Measurements from ENCODE around the gene CTDSP1.

Gene CTDSP1

DNA sequence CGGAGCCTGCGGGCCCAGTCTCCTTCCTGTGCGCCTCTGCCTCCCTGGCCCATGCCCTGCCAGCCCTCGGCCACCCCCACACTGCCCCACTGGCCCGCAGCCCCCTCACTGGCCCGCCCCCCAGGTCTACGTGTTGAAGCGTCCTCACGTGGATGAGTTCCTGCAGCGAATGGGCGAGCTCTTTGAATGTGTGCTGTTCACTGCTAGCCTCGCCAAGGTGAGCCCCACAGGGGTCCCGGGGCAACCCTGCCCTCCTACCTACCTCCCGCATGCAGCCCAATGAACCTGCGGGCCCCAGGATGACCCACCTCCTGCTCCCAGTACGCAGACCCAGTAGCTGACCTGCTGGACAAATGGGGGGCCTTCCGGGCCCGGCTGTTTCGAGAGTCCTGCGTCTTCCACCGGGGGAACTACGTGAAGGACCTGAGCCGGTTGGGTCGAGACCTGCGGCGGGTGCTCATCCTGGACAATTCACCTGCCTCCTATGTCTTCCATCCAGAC, 3.3 kb downstream of the CTDSP1 start:
- peaks cover 9% of the 10 kb centered on the region for H3K4me1 ChIP-seq (ENCODE audit: control insufficient read depth, insufficient read depth, low read length)
- peaks cover 6% of the 10 kb centered on the region for H3K36me3 ChIP-seq (ENCODE audit: control insufficient read depth, insufficient read depth, low read length)
- no peaks in the 10 kb centered on the region for H3K9me3 ChIP-seq (ENCODE audit: control insufficient read depth, insufficient read depth, low read length)
- H3K27me3 ChIP-seq (ENCODE audit: control insufficient read depth, insufficient read depth, low read length), result peaks cover 11% of the 10 kb centered on the region
- no peak overlapping the region for H3K4me3 ChIP-seq (ENCODE audit: low read depth, low read length)
- no peak overlapping the region for H3K9ac ChIP-seq (ENCODE audit: low read depth, low read length)

- H3K36me3 ChIP-seq (ENCODE audit: control insufficient read depth, insufficient read depth, low read length), result peaks cover 6% of the 10 kb centered on the region
- peaks cover 5% of the 10 kb centered on the region for H3K27me3 ChIP-seq (ENCODE audit: control insufficient read depth, insufficient read depth, low read length)
- no peak overlapping the region for H3K9ac ChIP-seq (ENCODE audit: low read depth, low read length)
- H3K4me3 ChIP-seq (ENCODE audit: low read depth, low read length), result no peak overlapping the region
- peaks cover 9% of the 10 kb centered on the region for H3K4me1 ChIP-seq (ENCODE audit: control insufficient read depth, insufficient read depth, low read length)
- H3K9me3 ChIP-seq (ENCODE audit: control insufficient read depth, insufficient read depth, low read length), result no peaks in the 10 kb centered on the region
Measured at GRCh38 chr2:218403810-218404209, 4.1 kb downstream of the CTDSP1 start.

DNA sequence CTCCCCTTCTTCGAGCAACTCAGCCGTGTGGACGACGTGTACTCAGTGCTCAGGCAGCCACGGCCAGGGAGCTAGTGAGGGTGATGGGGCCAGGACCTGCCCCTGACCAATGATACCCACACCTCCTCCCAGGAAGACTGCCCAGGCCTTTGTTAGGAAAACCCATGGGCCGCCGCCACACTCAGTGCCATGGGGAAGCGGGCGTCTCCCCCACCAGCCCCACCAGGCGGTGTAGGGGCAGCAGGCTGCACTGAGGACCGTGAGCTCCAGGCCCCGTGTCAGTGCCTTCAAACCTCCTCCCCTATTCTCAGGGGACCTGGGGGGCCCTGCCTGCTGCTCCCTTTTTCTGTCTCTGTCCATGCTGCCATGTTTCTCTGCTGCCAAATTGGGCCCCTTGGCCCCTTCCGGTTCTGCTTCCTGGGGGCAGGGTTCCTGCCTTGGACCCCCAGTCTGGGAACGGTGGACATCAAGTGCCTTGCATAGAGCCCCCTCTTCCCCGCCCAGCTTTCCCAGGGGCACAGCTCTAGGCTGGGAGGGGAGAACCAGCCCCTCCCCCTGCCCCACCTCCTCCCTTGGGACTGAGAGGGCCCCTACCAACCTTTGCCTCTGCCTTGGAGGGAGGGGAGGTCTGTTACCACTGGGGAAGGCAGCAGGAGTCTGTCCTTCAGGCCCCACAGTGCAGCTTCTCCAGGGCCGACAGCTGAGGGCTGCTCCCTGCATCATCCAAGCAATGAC, 4.8 kb downstream of the CTDSP1 start:
- H3K36me3 ChIP-seq (ENCODE audit: control insufficient read depth, insufficient read depth, low read length), result peaks cover 6% of the 10 kb centered on the region
- no peaks in the 10 kb centered on the region for H3K27me3 ChIP-seq (ENCODE audit: control insufficient read depth, insufficient read depth, low read length)
- peaks cover 9% of the 10 kb centered on the region for H3K4me1 ChIP-seq (ENCODE audit: control insufficient read depth, insufficient read depth, low read length)
- H3K4me3 ChIP-seq (ENCODE audit: low read depth, low read length), result no peak overlapping the region
- no peaks in the 10 kb centered on the region for H3K9me3 ChIP-seq (ENCODE audit: control insufficient read depth, insufficient read depth, low read length)
- no peak overlapping the region for H3K9ac ChIP-seq (ENCODE audit: low read depth, low read length)

DNA sequence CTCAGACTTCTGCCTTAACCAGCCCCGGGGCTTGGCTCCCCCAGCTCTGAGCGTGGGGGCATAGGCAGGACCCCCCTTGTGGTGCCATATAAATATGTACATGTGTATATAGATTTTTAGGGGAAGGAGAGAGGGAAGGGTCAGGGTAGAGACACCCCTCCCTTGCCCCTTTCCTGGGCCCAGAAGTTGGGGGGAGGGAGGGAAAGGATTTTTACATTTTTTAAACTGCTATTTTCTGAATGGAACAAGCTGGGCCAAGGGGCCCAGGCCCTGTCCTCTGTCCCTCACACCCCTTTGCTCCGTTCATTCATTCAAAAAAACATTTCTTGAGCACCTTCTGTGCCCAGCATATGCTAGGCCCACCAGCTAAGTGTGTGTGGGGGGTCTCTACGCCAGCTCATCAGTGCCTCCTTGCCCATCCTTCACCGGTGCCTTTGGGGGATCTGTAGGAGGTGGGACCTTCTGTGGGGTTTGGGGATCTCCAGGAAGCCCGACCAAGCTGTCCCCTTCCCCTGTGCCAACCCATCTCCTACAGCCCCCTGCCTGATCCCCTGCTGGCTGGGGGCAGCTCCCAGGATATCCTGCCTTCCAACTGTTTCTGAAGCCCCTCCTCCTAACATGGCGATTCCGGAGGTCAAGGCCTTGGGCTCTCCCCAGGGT, 5.5 kb downstream of the CTDSP1 start:
- Histone ChIP-seq H3K9me3 (ENCODE audit: control insufficient read depth, insufficient read depth, low read length) (no peaks in the 10 kb centered on the region), H3K36me3 (ENCODE audit: control insufficient read depth, insufficient read depth, low read length) (peaks cover 6% of the 10 kb centered on the region), H3K4me3 (ENCODE audit: low read depth, low read length) (peak overlapping the region; percentile 75), H3K9ac (ENCODE audit: low read depth, low read length) (peak overlapping the region; percentile 49), H3K4me1 (ENCODE audit: control insufficient read depth, insufficient read depth, low read length) (peaks cover 9% of the 10 kb centered on the region), H3K27me3 (ENCODE audit: control insufficient read depth, insufficient read depth, low read length) (no peaks in the 10 kb centered on the region)

- peaks cover 6% of the 10 kb centered on the region for H3K36me3 ChIP-seq (ENCODE audit: control insufficient read depth, insufficient read depth, low read length)
- no peaks in the 10 kb centered on the region for H3K9me3 ChIP-seq (ENCODE audit: control insufficient read depth, insufficient read depth, low read length)
- peaks cover 9% of the 10 kb centered on the region for H3K4me1 ChIP-seq (ENCODE audit: control insufficient read depth, insufficient read depth, low read length)
- H3K4me3 ChIP-seq (ENCODE audit: low read depth, low read length), result peak overlapping the region; percentile 75
- H3K27me3 ChIP-seq (ENCODE audit: control insufficient read depth, insufficient read depth, low read length), result no peaks in the 10 kb centered on the region
- peak overlapping the region; percentile 49 for H3K9ac ChIP-seq (ENCODE audit: low read depth, low read length)
Measured at GRCh38 chr2:218405746-218406208, 6.1 kb downstream of the CTDSP1 start.

GRCh38 chr2:218406209-218406948, 6.7 kb downstream of the CTDSP1 start:
- Histone ChIP-seq H3K9ac (ENCODE audit: low read depth, low read length) (peak overlapping the region; percentile 82), H3K27me3 (ENCODE audit: control insufficient read depth, insufficient read depth, low read length) (no peaks in the 10 kb centered on the region), H3K4me1 (ENCODE audit: control insufficient read depth, insufficient read depth, low read length) (peaks cover 9% of the 10 kb centered on the region), H3K36me3 (ENCODE audit: control insufficient read depth, insufficient read depth, low read length) (peaks cover 6% of the 10 kb centered on the region), H3K9me3 (ENCODE audit: control insufficient read depth, insufficient read depth, low read length) (no peaks in the 10 kb centered on the region), H3K4me3 (ENCODE audit: low read depth, low read length) (peak overlapping the region; percentile 75)

DNA sequence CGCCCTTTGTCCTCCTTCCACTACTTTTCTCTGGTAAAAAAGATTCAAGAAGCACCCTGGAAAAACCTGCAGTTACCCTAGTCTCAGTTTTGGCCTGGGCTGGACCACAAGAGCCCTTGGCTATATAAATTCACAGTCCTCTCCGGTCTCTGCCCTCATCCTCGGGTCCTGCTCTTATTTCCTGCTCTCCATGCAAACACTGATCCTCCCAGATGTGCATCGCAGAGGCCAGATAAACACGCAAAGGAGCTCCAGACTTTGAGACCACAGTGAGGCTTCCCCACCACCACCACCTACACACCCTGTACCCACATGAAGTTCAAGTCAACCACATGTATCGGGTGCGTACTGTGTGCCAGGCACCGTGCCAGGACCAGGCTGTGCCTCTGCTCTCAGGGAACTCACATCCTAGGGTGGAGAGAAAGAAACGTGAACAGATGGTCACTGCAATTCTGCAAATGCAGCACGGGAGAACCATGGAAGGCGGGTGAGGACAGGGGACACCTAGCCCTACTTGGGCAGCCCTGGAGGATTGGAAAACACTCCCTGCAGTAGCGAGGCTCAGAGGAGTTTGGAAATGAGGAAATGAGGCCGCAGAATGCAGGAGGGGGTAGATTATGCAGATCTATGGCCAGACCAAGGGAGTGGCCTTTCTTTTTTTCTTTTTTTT, 7.4 kb downstream of the CTDSP1 start:
- H3K27me3 ChIP-seq (ENCODE audit: control insufficient read depth, insufficient read depth, low read length), result no peaks in the 10 kb centered on the region
- no peaks in the 10 kb centered on the region for H3K9me3 ChIP-seq (ENCODE audit: control insufficient read depth, insufficient read depth, low read length)
- H3K9ac ChIP-seq (ENCODE audit: low read depth, low read length), result peak overlapping the region; percentile 82
- peak overlapping the region; percentile 54 for H3K4me3 ChIP-seq (ENCODE audit: low read depth, low read length)
- H3K36me3 ChIP-seq (ENCODE audit: control insufficient read depth, insufficient read depth, low read length), result peaks cover 6% of the 10 kb centered on the region
- peaks cover 9% of the 10 kb centered on the region for H3K4me1 ChIP-seq (ENCODE audit: control insufficient read depth, insufficient read depth, low read length)

DNA sequence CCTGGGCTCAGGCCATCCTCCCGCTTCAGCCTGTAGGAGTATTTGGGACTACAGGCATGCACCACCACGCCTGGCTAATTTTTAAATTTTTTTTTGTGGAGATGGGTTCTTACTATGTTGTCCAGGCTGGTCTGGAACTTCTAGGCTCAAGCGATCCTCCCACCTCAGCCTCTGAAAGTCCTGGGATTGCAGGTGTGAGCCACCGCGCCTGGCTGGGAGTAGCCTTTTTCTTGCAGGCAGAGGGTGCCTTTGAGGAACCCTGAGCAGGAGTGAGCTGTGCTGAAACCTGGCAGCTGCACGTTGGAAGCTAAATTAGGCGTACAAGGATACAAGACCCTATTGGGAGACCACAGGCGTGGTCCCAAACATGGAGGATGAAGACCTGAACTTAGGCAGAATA, 8.0 kb downstream of the CTDSP1 start:
- peaks cover 9% of the 10 kb centered on the region for H3K4me1 ChIP-seq (ENCODE audit: control insufficient read depth, insufficient read depth, low read length)

GRCh38 chr2:218418321-218418716, 18.7 kb downstream of the CTDSP1 start:
- H3K4me3 ChIP-seq (ENCODE audit: low read depth, low read length), result no peak overlapping the region
- no peaks in the 10 kb centered on the region for H3K27me3 ChIP-seq (ENCODE audit: control insufficient read depth, insufficient read depth, low read length)
- peaks cover 6% of the 10 kb centered on the region for H3K4me1 ChIP-seq (ENCODE audit: control insufficient read depth, insufficient read depth, low read length)
- no peak overlapping the region for H3K9ac ChIP-seq (ENCODE audit: low read depth, low read length)
- no peaks in the 10 kb centered on the region for H3K36me3 ChIP-seq (ENCODE audit: control insufficient read depth, insufficient read depth, low read length)
- H3K9me3 ChIP-seq (ENCODE audit: control insufficient read depth, insufficient read depth, low read length), result no peaks in the 10 kb centered on the region

More for the DNA sequence above, 8.0 kb downstream of the CTDSP1 start:
- Histone ChIP-seq H3K27me3 (ENCODE audit: control insufficient read depth, insufficient read depth, low read length) (no peaks in the 10 kb centered on the region), H3K9ac (ENCODE audit: low read depth, low read length) (no peak overlapping the region), H3K9me3 (ENCODE audit: control insufficient read depth, insufficient read depth, low read length) (no peaks in the 10 kb centered on the region), H3K36me3 (ENCODE audit: control insufficient read depth, insufficient read depth, low read length) (peaks cover 6% of the 10 kb centered on the region), H3K4me3 (ENCODE audit: low read depth, low read length) (no peak overlapping the region)

DNA sequence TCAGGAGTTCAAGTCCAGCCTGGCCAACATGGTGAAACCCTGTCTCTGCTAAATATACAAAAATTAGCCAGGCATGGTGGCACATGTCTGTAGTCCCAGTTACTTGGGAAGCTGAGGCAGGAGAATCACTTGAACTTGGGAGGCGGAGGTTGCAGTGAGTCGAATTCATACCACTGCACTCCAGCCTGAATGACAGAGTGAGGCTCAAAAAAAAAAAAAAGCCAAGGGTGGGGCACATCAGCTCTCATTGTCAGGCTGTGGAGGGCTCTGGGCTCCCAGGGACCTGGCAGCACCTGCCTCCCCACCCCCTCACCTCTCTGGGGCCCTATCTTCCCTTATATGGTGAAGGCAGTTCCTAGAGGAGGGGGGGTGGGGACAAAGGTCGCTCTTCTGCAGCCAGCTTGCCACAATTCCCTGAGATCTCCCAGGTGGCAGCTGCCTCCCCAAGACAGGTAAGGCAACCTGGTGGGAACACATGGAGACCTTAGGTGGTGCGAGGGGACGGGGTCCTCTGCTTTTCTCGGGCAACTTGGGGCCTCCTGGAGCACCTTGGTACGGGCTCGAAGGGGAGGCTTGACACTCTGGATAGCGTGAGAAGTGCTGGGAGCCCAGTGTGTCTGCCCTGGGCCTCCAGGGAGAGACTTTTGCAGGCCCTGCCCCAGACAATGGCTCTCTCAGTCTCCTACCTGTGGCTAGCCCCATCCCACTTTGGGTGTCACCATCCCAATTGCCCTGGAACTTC, 19.2 kb downstream of the CTDSP1 start, which contains the start of gene VIL1:
Gene VIL1, plus strand, starts transcription at position 407 of the 742 bp plus-strand sequence. CDS start 4,656 bp downstream, outside the sequence.
- no peaks in the 10 kb centered on the region for H3K27me3 ChIP-seq (ENCODE audit: control insufficient read depth, insufficient read depth, low read length)
- no peaks in the 10 kb centered on the region for H3K9me3 ChIP-seq (ENCODE audit: control insufficient read depth, insufficient read depth, low read length)
- H3K4me1 ChIP-seq (ENCODE audit: control insufficient read depth, insufficient read depth, low read length), result peaks cover 6% of the 10 kb centered on the region
- H3K4me3 ChIP-seq (ENCODE audit: low read depth, low read length), result peak within 1 kb of the TSS; percentile 26
- H3K9ac ChIP-seq (ENCODE audit: low read depth, low read length), result peak within 1 kb of the TSS; percentile 47
- H3K36me3 ChIP-seq (ENCODE audit: control insufficient read depth, insufficient read depth, low read length), result no peaks in the 10 kb centered on the region

Measured in iPS-15b (cell line).